ENCODE data around the gene SLC12A7.
A peak's percentile ranks its signal among the peaks of the same experiment; 100 is the strongest.
"Not testable (repeated sequence)": the region's sequence is repeated elsewhere in the genome, so short reads cannot be mapped to it uniquely, and the experiment has no call there.

Gene SLC12A7

GRCh38 chr5:1101961-1102713, 9.7 kb downstream of the SLC12A7 start:
- peak; percentile 58 for DNase-seq
- peaks cover 32% of the 10 kb centered on the region for H3K4me1 ChIP-seq

GRCh38 chr5:1100664-1101574, 10.9 kb downstream of the SLC12A7 start:
- no peaks in the 10 kb centered on the region for H3K9me3 ChIP-seq
- no peak for TF ChIP-seq CTCF (IDR thresholded peaks at IDR 0.05; ENCODE audit: low read depth, low read length)
- no peaks in the 10 kb centered on the region for H3K27me3 ChIP-seq
- H3K36me3 ChIP-seq: no peaks in the 10 kb centered on the region
- H3K4me3 ChIP-seq (ENCODE audit: low read depth, low read length): no peak overlapping the region
- H3K4me1 ChIP-seq: peaks cover 32% of the 10 kb centered on the region
- DNase-seq: no peak

More at GRCh38 chr5:1101961-1102713, 9.7 kb downstream of the SLC12A7 start:
- Histone ChIP-seq H3K36me3 (no peaks in the 10 kb centered on the region), H3K9me3 (no peaks in the 10 kb centered on the region), H3K27me3 (no peaks in the 10 kb centered on the region), H3K4me3 (ENCODE audit: low read depth, low read length) (peak overlapping the region; percentile 36)
- no peak for TF ChIP-seq CTCF (IDR thresholded peaks at IDR 0.05; ENCODE audit: low read depth, low read length)

GRCh38 chr5:1099926-1100663, 11.8 kb downstream of the SLC12A7 start:
- no peak for DNase-seq
- peaks cover 32% of the 10 kb centered on the region for H3K4me1 ChIP-seq
- H3K27me3 ChIP-seq: no peaks in the 10 kb centered on the region
- TF ChIP-seq CTCF (IDR thresholded peaks at IDR 0.05; ENCODE audit: low read depth, low read length): no peak
- no peak overlapping the region for H3K4me3 ChIP-seq (ENCODE audit: low read depth, low read length)
- H3K36me3 ChIP-seq: no peaks in the 10 kb centered on the region
- no peaks in the 10 kb centered on the region for H3K9me3 ChIP-seq

GRCh38 chr5:1098986-1099597, 12.8 kb downstream of the SLC12A7 start:
- Histone ChIP-seq H3K4me3 (ENCODE audit: low read depth, low read length) (no peak overlapping the region), H3K4me1 (peaks cover 31% of the 10 kb centered on the region)

GRCh38 chr5:1097988-1098385, 13.9 kb downstream of the SLC12A7 start:
- not testable (repeated sequence) for H3K4me3 ChIP-seq (ENCODE audit: low read depth, low read length); H3K27me3 ChIP-seq; H3K36me3 ChIP-seq; DNase-seq; H3K9me3 ChIP-seq
- peaks cover 19% of the 10 kb centered on the region for H3K4me1 ChIP-seq

More at GRCh38 chr5:1098986-1099597, 12.8 kb downstream of the SLC12A7 start:
- no peaks in the 10 kb centered on the region for H3K27me3 ChIP-seq
- no peak for TF ChIP-seq CTCF (IDR thresholded peaks at IDR 0.05; ENCODE audit: low read depth, low read length)
- no peak for DNase-seq
- H3K9me3 ChIP-seq: no peaks in the 10 kb centered on the region
- H3K36me3 ChIP-seq: no peaks in the 10 kb centered on the region

Data from BE2C (cell line).